ENCODE data around the gene EIF3I. TPM values are rescaled to one million over a fixed set of nuclear protein-coding genes. Genes with fewer than 3 reads are reported as not detected.
A peak's percentile ranks its signal among the peaks of the same experiment; 100 is the strongest.

EIF3I gene
- total RNA-seq, 4 donors from 2014 or later, result 43.8 to 122 (median 114) TPM

- intact Hi-C loops (cut with DNase I; ENCODE audit: low total_unique reads) (no loop called here), in situ Hi-C loops (cut with MboI; ENCODE audit: low pct_ligation_motif_present in 1 of 4, low pct_unique_long_range_greater_than_20kb in 1 of 4, low sequenced_read_pairs in 3 of 4) (no loop called here)
- H3K4me1 ChIP-seq, result peaks cover 4 to 26% (median 15%) of the 10 kb centered on the region in 4 donors
- no peaks in the 10 kb centered on the region for H3K9me3 ChIP-seq
- 33 to 42% methylated on average over 4 of the region's 4 CpGs for WGBS, 2 donors (ENCODE audit: low coverage in 1 of 2)
- DNase-seq, result peak; percentile 27
- TF ChIP-seq, protein P1, sequence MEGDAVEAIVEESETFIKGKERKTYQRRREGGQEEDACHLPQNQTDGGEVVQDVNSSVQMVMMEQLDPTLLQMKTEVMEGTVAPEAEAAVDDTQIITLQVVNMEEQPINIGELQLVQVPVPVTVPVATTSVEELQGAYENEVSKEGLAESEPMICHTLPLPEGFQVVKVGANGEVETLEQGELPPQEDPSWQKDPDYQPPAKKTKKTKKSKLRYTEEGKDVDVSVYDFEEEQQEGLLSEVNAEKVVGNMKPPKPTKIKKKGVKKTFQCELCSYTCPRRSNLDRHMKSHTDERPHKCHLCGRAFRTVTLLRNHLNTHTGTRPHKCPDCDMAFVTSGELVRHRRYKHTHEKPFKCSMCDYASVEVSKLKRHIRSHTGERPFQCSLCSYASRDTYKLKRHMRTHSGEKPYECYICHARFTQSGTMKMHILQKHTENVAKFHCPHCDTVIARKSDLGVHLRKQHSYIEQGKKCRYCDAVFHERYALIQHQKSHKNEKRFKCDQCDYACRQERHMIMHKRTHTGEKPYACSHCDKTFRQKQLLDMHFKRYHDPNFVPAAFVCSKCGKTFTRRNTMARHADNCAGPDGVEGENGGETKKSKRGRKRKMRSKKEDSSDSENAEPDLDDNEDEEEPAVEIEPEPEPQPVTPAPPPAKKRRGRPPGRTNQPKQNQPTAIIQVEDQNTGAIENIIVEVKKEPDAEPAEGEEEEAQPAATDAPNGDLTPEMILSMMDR (IDR thresholded peaks at IDR 0.05), result no peak
- no peak for TF ChIP-seq POLR2AphosphoS5 (IDR thresholded peaks at IDR 0.05)
- no peak for TF ChIP-seq POLR2A (IDR thresholded peaks at IDR 0.05)
- TF ChIP-seq EP300 (IDR thresholded peaks at IDR 0.05; ENCODE audit: low read depth), result no peak
- peak overlapping the region; percentile 80 to 94 (median 86) for H3K27ac ChIP-seq
- no peaks in the 10 kb centered on the region for H3K36me3 ChIP-seq
- H3K27me3 ChIP-seq, result no peaks in the 10 kb centered on the region
- H3K4me3 ChIP-seq, result peak overlapping the region in 1 of 4 donors; percentile 60
Observed at GRCh38 chr1:32239337-32239736, 17.1 kb downstream of the EIF3I start.

DNA sequence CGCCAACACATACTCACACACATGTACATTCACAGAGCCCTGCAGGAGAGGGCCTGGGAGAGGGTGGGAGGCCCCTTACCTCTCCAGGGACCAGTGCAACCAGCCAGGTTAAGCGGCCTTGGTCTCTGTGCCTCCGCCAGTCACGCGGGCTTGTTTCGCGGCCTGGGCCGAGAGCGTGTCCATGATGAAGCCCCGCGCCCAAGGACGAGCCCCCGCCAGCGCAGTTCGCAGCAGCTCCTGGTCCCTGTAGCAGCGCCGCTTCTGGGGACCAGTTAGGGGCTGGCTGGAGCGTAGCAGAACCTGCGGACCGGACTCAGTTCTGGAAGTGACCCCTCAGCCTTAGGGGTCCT is 17.6 kb downstream of the EIF3I start:
- peak overlapping the region; percentile 57 to 75 (median 64) for H3K4me3 ChIP-seq

DNA sequence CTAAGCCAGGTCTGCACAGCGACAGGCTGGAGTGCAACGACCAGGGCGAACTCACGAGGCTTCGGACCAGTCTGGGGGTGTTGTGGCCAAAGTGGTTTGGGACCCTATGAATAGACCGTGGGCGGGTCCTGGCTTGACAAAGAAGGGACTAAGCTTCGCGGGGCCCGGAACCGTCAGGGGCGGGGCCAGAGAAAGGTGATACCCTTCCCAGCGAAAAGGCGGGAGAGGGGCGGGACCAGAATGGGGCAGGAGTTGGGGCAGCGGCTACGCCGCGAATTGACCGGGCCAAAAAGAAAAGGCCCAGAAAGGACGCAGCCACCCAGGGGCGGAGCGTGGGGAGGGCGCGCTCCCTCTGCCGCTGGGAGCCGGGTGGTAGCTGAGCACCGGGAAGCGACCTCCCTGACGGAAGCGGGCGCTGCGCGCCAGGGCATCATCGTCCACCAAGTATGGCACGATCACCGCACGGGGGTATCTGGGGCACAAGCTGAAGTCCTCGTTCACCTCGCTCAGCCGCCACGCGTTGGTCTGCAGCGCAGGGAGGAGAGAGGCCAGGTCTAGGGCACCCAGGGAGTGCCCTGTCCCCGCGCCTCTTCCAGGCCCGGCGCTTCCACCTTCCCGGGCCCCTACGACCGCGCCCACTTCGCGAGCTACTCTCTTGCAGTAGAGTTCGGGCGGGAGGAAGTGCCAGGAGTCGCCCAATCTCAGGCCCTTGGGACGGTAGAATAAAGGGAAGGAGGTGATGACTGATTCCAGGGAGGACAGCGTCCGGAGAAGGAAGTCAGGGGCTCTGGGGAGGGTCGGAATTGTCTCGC is 18.1 kb downstream of the EIF3I start:
- intact Hi-C loops (cut with DNase I; ENCODE audit: low total_unique reads), result loop anchor here (5.0 kb wide), 1 partner anchor 52 kb away; the partner anchor contains the start of gene HDAC1
- WGBS, 2 donors (ENCODE audit: low coverage in 1 of 2), result 1% methylated on average over 53 of the region's 62 CpGs; no CpG with 5 or more reads in 1 of the 2 donors
- Histone ChIP-seq H3K27me3 (no peaks in the 10 kb centered on the region), H3K9me3 (no peaks in the 10 kb centered on the region), H3K36me3 (no peaks in the 10 kb centered on the region), H3K4me3 (peak overlapping the region; percentile 57 to 75 (median 64)), H3K27ac (peak overlapping the region; percentile 80 to 94 (median 86)), H3K4me1 (peaks cover 4 to 26% (median 15%) of the 10 kb centered on the region in 4 donors)
- TF ChIP-seq POLR2A (IDR thresholded peaks at IDR 0.05) (peak; percentile 59), EP300 (IDR thresholded peaks at IDR 0.05; ENCODE audit: low read depth) (no peak), POLR2AphosphoS5 (IDR thresholded peaks at IDR 0.05) (peak; percentile 40 to 87 (median 73))
- TF ChIP-seq, protein P1 (IDR thresholded peaks at IDR 0.05), result peak in 4 of 5 experiments; percentile 11 to 43 (median 17)
- in situ Hi-C loops (cut with MboI; ENCODE audit: low pct_ligation_motif_present in 1 of 4, low pct_unique_long_range_greater_than_20kb in 1 of 4, low sequenced_read_pairs in 3 of 4), result no loop called here
- DNase-seq, result peak; percentile 87

More for the DNA sequence above, 17.6 kb downstream of the EIF3I start:
- peak; percentile 16 for DNase-seq
- Histone ChIP-seq H3K4me1 (peaks cover 4 to 26% (median 15%) of the 10 kb centered on the region in 4 donors), H3K36me3 (no peaks in the 10 kb centered on the region), H3K27ac (peak overlapping the region; percentile 80 to 94 (median 86)), H3K9me3 (no peaks in the 10 kb centered on the region), H3K27me3 (no peaks in the 10 kb centered on the region)
- TF ChIP-seq, protein P1 (IDR thresholded peaks at IDR 0.05), result no peak
- TF ChIP-seq EP300 (IDR thresholded peaks at IDR 0.05; ENCODE audit: low read depth) (no peak), POLR2A (IDR thresholded peaks at IDR 0.05) (no peak), POLR2AphosphoS5 (IDR thresholded peaks at IDR 0.05) (no peak)
- intact Hi-C loops (cut with DNase I; ENCODE audit: low total_unique reads), result loop anchor here (5.0 kb wide), 1 partner anchor 53 kb away; the partner anchor contains the start of gene HDAC1
- 49% methylated on average over 20 of the region's 20 CpGs; no CpG with 5 or more reads in 1 of the 2 donors for WGBS, 2 donors (ENCODE audit: low coverage in 1 of 2)
- in situ Hi-C loops (cut with MboI; ENCODE audit: low pct_ligation_motif_present in 1 of 4, low pct_unique_long_range_greater_than_20kb in 1 of 4, low sequenced_read_pairs in 3 of 4), result no loop called here

GRCh38 chr1:32241001-32241763 is 19.0 kb downstream of the EIF3I start:
- no peaks in the 10 kb centered on the region for H3K36me3 ChIP-seq
- peak; percentile 31 for TF ChIP-seq POLR2A (IDR thresholded peaks at IDR 0.05)
- no peak for TF ChIP-seq EP300 (IDR thresholded peaks at IDR 0.05; ENCODE audit: low read depth)
- peak; percentile 73 for DNase-seq
- 3% methylated on average over 29 of the region's 55 CpGs; no CpG with 5 or more reads in 1 of the 2 donors for WGBS, 2 donors (ENCODE audit: low coverage in 1 of 2)
- H3K4me3 ChIP-seq, result peak overlapping the region; percentile 57 to 75 (median 64)
- H3K9me3 ChIP-seq, result no peaks in the 10 kb centered on the region
- in situ Hi-C loops (cut with MboI; ENCODE audit: low pct_ligation_motif_present in 1 of 4, low pct_unique_long_range_greater_than_20kb in 1 of 4, low sequenced_read_pairs in 3 of 4), result no loop called here
- H3K27ac ChIP-seq, result peak overlapping the region; percentile 80 to 94 (median 86)
- intact Hi-C loops (cut with DNase I; ENCODE audit: low total_unique reads), result loop anchor here (5.0 kb wide), 1 partner anchor 51 kb away; the partner anchor contains the start of gene HDAC1
- no peaks in the 10 kb centered on the region for H3K27me3 ChIP-seq
- H3K4me1 ChIP-seq, result peaks cover 4 to 26% (median 15%) of the 10 kb centered on the region in 4 donors
